SK-MEL-5 (cell line): ENCODE measurements around the gene TDRD6. TPM values are rescaled to one million over a fixed set of nuclear protein-coding genes. Genes with fewer than 3 reads are reported as not detected.
"Not testable (repeated sequence)": the region's sequence is repeated elsewhere in the genome, so short reads cannot be mapped to it uniquely, and the experiment has no call there.

Experiments
- DNase-seq: peaks from one replicate; pipeline ENCODE4 v3.0.0-alpha.2; 2016; ENCODE audit warnings: low read depth, low spot score
- in situ Hi-C: cut with HindIII; loops from 2 replicates; pipeline ENCODE4 v1.10.0; 2016; ENCODE audit warnings: low sequenced_read_pairs, high pct_unique_total_duplicates, low pct_unique_long_range_greater_than_20kb
- polyA plus RNA-seq, 2 experiments: library from polyadenylated mRNA; depleted of rRNA; stranded (reverse); fragments of >200 nt; gene quantifications; 2 replicates each; pipeline ENCODE4 v1.2.3, GENCODE V29; 2015
- total RNA-seq: library from RNA; depleted of rRNA; stranded (reverse); fragments of >200 nt; shearing (Covaris generic); gene quantifications from 2 replicates; pipeline ENCODE4 v1.2.3, GENCODE V29; 2014; rRNA removed

Gene TDRD6, protein sequence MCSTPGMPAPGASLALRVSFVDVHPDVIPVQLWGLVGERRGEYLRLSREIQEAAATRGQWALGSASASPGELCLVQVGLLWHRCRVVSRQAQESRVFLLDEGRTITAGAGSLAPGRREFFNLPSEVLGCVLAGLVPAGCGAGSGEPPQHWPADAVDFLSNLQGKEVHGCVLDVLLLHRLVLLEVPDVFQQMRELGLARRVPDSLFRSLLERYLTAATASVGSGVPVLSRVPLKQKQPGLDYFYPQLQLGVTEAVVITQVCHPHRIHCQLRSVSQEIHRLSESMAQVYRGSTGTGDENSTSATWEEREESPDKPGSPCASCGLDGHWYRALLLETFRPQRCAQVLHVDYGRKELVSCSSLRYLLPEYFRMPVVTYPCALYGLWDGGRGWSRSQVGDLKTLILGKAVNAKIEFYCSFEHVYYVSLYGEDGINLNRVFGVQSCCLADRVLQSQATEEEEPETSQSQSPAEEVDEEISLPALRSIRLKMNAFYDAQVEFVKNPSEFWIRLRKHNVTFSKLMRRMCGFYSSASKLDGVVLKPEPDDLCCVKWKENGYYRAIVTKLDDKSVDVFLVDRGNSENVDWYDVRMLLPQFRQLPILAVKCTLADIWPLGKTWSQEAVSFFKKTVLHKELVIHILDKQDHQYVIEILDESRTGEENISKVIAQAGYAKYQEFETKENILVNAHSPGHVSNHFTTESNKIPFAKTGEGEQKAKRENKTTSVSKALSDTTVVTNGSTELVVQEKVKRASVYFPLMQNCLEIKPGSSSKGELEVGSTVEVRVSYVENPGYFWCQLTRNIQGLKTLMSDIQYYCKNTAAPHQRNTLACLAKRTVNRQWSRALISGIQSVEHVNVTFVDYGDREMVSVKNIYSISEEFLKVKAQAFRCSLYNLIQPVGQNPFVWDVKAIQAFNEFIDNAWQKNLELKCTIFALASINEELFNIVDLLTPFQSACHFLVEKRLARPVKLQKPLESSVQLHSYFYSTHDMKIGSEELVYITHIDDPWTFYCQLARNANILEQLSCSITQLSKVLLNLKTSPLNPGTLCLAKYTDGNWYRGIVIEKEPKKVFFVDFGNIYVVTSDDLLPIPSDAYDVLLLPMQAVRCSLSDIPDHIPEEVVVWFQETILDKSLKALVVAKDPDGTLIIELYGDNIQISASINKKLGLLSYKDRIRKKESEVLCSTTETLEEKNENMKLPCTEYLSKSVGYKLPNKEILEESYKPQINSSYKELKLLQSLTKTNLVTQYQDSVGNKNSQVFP (N-terminal part only)
- 0.05 TPM in 1 of 2 replicates, not detected in the other for total RNA-seq
- not detected in 2 replicates for polyA plus RNA-seq (2015; cell fraction: cytosol; rRNA removed)
- 0.19 and 0.39 TPM in 2 replicates for polyA plus RNA-seq (2015; cell fraction: nucleus; rRNA removed)

DNA sequence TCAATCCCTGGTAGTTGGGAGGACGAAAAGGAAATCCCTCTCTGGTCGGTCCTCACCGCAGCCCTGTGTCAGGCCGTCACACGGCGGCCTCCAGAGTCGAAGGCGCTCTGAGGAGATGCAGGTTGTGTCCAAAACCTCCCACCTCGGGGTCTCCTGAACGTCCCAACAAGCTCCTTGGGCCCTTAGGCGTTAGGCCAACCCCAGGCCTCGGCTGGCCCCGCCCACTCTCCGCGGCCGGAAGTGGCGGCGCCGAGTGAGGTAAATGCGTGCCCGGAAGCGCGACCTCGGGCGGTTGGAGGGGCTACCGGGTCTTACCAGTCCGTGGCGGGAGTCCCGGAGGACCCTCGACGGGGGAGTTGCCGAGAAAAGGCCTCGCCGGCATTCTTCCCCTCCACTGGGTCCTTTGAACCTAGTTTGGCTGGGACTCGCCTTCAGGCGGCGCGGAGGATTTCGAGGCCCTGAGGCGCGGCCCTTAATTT, at the start of gene TDRD6:
Gene TDRD6 (plus strand): TSS at position 267 of the 479 bp plus-strand sequence. CDS start 244 bp downstream, outside the sequence.
- in situ Hi-C loops = no loop called here
- DNase-seq = no peak

DNA sequence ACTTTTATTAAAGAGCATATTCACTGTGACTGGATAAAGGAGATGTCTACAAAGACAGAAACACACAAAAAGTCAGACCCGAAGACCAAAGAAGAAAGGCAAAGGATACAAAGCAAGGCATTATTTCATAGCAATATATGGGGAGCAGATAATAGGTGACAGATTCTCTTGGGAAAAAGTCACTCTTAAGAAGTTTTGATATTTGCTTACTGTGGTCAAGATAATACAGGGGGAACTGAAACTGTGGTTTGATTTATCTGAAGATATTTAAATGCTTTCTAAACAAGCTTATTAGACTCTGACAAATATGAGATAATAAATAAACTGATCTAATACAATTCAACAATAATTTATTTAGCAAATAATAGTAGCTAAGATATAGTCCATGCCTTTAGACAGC, 49.8 kb upstream of the TDRD6 start:
- DNase-seq = no peak
- in situ Hi-C loops = no loop called here

DNA sequence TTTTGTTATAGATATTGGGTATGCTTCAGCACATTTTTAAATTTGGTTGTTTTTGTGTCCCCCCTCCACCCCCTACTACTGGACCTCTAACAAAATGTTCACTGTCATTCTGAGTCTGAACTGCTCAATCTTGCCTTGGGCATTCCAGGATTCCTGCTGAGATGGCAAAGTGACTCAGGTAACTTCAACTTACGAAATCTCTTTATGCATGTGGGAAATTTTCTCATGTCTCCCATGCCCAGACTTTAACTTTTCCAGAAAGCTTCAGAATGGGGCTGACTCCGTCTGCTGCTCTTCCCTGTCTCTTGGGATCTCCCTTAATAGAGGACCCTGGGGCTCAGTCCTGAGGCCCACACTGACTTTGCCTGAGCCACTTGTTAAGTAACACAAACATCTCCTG, 49.0 kb upstream of the TDRD6 start:
- in situ Hi-C loops = no loop called here
- no peak for DNase-seq

DNA sequence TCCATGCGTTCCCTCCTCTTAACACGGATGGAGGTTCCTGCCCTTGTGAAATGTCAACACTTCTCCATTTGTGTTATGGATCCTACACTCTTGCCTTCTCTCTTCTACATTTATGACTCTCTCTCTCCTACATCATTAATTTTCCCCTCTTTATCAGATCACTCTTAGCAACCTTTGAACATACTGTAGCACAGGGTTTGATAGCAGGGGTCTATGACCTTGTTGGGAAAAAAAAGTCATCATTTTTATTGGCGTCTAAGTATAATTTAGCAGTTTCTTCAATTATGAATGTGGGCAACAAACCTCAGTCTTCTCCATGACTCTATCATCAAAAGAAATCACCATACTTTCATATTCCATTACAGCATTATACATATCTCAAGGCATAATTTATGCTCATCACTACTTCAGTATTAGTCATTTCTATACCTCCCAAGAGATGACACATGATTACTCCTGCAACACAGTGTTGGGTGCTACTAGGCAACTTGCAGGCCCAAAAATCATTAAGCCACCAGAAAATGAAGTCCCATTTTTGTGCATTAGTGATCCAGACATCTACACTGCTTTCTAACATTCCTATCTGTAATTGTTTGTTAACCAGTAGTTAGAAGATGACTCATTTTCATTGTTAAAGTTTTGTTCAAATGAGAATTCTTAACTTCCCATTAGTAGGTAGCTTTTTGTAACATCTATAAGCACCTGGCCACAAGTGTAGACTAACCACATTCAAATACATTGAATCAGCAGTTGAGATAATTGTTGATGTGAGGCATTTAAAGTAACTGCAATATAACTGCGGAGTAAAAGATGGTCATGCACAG, 44.5 kb upstream of the TDRD6 start:
- no peak for DNase-seq
- in situ Hi-C loops = no loop called here

DNA sequence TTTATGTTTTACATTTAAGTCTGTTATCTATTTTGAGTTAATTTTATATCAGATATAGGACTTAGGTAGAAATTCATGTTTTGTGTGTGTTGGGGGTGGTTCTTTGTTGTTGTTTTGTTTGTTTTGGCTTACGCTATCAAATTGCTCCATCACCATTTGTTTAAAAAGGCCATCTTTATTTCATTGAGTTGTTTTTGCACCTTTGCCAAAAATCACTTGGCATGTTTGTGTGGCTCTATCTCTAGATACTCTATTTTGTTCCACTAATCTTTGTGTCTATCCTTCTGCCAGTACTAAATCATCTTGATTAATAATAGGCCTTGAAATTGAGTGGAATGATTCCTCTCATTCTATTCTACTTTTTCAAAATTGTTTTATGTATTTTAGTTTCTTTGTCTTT, 42.4 kb upstream of the TDRD6 start:
- in situ Hi-C loops = no loop called here
- DNase-seq = no peak

DNA sequence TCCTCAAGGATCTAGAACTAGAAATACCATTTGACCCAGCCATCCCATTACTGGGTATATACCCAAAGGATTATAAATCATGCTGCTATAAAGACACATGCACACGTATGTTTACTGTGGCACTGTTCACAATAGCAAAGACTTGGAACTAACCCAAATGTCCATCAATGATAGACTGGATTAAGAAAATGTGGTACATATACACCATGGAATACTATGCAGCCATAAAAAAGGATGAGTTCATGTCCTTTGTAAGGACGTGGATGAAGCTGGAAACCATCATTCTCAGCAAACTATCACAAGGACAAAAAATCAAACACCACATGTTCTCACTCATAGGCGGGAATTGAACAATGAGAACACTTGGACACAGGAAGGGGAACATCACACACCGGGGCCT, 39.6 kb upstream of the TDRD6 start:
- in situ Hi-C loops, DNase-seq: not testable (repeated sequence)

DNA sequence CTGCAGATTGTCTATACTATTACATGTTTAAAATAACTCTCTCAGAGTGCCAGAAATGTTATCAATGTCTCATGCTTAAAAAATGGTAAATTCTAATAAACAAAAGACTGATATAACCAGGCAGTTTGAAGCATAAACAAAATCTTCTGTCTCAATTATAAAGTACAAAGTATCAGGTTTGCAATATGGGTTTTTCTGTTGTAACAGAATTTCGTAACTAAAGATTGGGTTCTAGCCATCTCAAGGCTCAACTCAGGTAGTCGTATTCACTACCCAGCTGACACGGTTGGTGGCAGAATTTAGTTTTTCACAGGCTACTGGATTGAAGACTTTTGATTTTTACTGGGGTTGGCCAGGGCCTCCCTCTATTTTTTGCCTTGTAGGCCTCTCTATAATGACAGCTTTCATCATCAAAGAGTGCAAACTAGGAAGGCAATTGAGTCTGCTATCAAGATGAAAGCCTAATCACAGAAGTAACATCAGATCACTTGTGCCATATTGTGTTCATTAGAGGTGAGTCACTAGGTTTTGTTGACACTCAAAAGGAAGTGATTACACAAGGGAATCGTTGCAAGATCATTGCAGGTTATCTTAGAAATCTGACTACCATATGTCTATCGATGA, 38.7 kb upstream of the TDRD6 start:
- no peak for DNase-seq
- in situ Hi-C loops = no loop called here

DNA sequence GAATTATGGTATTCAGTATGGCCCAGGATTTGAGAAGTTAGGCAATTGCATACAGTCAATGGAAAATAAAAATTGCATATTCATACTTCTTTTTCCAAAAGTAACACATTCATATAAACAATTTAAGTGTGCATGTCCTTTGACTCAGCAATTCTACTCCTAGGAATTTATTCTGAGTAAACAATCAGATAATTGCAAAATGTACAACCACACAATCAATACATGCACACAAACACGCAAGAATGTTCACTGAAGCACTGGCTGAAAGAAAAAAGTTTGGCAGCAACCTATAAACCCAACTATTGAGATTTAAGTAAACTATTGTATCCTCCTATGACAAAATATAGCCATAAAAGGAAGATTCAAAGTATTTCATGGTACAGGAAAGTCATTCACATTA, 36.7 kb upstream of the TDRD6 start:
- DNase-seq = no peak
- in situ Hi-C loops = no loop called here

DNA sequence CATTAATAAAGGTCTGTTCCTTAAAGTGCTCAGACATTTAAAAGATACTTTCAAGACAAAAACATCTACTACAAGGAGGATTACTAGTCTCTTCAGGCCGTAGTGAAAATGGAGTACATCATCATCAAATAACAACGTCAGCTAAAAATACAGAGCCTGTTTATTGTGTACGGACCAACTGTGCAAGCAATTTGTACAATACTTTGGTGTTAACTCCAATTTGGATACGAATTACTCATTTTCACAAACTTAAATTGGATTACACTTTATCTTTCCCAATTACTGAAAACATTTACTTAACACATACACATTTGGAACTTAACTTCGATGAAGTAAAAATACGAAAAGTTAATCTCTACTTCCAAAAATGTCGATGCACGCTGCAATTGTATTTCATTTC, 35.9 kb upstream of the TDRD6 start:
- DNase-seq = peak; percentile 29
- in situ Hi-C loops = no loop called here

DNA sequence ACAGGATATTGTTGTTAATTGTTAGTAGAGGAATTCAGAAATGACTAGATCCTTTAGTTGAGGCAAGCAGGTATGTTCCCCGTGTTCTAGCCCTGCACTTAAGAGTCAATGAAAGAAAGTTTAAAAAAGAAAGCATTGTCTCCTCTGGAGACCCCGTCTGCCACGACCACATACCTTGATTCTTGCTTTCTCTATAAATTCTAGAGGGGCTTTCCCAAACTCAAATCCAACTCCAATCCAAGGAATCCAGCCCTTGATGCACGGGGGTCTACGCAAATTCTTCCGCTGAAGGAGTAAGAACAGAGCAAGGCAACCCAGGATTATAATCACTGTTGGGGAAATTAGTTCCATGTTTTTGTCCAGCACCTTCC, 35.5 kb upstream of the TDRD6 start:
- DNase-seq = no peak
- in situ Hi-C loops = no loop called here

DNA sequence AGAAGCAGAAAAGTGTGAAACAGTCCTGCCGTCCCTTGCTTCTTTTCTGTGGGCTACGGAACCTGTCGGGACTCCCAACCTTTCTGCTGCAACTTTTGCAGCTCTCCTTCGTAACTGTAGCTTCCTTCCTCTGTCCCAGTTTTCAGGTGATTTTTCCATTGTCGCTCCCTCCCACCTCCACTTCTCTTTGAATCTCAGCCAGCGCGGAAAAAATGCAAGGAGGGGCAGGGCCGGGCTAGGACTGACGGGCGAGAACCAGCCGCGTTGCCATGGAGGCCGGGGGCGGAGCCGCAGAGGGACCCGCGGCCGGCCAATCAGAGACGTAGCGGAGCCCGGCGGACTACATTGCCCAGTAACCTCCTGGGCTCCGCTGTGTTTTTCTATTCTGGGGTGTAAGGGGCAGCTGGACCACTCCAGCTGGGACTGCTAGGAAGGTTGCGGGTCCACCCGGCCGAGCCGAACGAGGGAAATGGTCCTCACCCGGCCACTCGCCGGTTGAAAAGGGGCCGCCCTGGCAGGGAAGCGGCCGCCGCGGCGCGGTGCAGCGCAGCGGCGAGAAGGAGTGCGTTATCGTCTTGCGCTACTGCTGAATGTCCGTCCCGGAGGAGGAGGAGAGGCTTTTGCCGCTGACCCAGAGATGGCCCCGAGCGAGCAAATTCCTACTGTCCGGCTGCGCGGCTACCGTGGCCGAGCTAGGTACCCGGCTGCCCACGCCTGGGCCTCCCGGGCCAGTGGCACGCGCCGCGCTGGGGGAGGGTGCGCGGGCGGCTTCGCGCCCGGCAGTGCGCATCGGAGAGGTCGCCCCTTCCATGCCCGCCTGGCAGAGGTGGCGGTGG, 34.9 kb upstream of the TDRD6 start, which contains the start of the genes CYP39A1 and SLC25A27:
Gene CYP39A1 (minus strand): TSS at position 216 of the 836 bp plus-strand sequence. CDS start 236 bp downstream, outside the sequence.
Gene SLC25A27 (plus strand): TSS at position 373 of the 836 bp plus-strand sequence. CDS start 218 bp downstream, at position 591.
- peak; percentile 87 for DNase-seq

DNA sequence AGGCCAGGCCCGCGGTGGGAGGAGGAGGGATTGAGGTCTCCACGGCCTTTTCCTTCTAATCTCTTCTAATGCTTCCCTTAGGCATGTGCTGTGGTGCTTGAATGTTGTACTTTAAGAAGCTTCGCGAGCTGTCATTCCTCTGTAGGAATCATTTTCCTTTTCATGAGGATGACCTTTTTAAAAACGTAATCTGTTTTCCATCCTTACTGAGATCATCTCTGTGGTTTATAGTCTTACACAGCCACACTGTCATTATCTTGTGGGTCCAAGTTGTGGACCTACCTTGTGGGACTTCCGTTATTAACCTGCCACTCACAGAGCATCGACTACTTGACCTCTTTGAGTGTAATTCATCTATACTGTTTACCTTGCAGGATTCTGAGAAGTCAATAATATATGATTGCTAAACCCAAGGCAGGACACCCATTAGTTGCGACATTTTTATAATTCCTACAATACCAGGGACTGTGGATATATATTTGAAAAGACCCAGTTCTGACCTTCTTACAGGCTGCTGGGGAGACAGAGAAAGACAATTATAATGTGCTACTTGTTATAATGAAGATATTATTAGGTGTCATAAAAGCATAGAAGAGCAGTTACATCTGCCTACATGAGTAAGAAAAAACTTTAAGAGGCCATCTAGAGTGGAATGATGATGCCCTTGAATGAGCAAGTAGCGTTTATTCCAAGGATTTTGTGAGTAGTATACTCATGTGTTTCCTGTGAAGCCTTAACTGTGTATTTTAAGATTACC, 34.1 kb upstream of the TDRD6 start:
- no peak for DNase-seq
- in situ Hi-C loops = no loop called here

More for the DNA sequence above, 34.9 kb upstream of the TDRD6 start, which contains the start of the genes CYP39A1 and SLC25A27:
- in situ Hi-C loops = no loop called here

DNA sequence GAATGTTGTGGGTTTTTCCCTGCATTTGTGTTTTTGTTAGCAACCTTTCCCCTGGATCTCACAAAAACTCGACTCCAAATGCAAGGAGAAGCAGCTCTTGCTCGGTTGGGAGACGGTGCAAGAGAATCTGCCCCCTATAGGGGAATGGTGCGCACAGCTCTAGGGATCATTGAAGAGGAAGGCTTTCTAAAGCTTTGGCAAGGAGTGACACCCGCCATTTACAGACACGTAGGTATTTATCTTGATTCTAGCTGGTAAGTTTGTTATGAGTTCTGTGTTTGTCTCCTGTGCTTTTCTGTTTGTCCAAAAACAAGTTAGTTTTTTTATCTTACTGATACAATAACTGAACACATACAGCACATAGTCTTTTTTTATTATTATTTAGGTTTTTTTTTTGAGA, 31.9 kb upstream of the TDRD6 start:
- peak; percentile 78 for DNase-seq
- in situ Hi-C loops = no loop called here

DNA sequence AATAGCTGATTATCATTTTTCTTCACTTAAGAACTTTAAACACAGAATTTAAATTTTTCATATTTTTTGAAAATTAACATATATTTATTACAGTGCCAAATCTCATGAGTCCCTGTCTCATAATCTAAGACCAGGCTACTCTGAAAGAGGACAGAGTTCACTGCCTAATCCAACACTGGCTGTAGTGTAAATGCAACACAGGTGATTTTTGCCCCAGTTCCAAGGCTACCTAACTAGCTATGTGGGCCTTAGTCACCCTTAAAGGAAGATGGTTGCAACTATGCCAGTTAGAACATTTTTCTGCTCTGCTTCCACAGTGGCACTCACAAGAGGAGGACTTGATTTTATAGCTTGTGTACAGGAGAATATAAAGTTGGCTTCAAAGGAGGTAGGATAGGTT, 30.0 kb upstream of the TDRD6 start:
- no peak for DNase-seq
- in situ Hi-C loops = no loop called here

DNA sequence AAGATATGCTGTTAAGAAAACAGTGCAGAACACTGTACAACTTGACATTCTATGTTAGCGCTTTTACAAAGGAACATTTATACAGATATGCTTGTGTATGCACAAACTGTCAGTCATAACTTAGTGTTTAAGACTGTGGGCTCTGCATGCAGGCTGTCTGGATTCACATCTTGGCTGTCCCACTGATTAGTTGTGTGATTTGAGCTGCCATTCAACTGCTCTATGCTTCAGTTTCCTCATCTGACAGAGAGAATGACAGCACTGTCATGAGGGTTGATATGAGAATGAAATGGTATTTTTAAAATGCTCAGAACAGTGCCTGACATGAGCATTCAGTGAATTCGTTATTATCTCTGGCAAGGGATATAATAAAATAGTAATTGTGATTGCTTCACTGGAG, 26.2 kb upstream of the TDRD6 start:
- in situ Hi-C loops = no loop called here
- DNase-seq = no peak
